ENCODE results near the gene NPAS2. TPM values are rescaled to one million over a fixed set of nuclear protein-coding genes. Genes with fewer than 3 reads are reported as not detected.

Gene NPAS2
- total RNA-seq, 1 experiment from 2014 or later, result 20.4 TPM

DNA sequence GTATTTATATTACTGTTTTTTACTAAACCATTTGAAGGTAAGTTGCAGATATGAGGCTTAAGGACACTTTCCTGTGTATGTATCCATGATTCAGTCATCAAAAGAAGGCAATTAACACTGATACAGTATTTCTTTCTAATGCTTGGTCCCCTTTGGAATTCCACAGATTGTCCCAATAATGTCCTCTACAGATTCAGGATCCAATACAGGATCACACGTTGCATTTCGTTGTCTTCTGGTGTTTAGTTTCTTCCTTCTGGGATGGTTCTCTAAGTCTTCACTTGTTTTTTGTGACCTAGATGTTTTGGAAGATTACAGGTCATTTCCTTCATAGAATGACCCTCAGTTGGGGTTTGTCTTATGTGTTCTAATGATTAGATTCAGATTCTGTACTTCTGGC lies 40.0 kb downstream of the NPAS2 start:
- Histone ChIP-seq H2AFZ (ENCODE audit: low read depth, low read length, poor library complexity, severe bottlenecking) (no peak overlapping the region), H3K36me3 (ENCODE audit: control insufficient read depth in 1 of 2, insufficient read depth in 2 of 2, low read length in 2 of 2) (no peaks in the 10 kb centered on the region), H3K27ac (ENCODE audit: low read depth, low read length) (no peak overlapping the region), H3K4me1 (ENCODE audit: control insufficient read depth in 1 of 2, insufficient read depth in 2 of 2, low read length in 2 of 2) (peaks cover 0 to 14% of the 10 kb centered on the region in 2 experiments; a peak in 2 of 4 replicates), H3K9ac (ENCODE audit: low read length) (no peak overlapping the region), H3K9me2 (ENCODE audit: insufficient read depth) (no peaks in the 10 kb centered on the region), H3K9me3 (ENCODE audit: control insufficient read depth in 1 of 2, insufficient read depth in 1 of 2, low read depth in 1 of 2, low read length in 2 of 2) (no peaks in the 10 kb centered on the region), H3K4me2 (ENCODE audit: low read length) (no peak overlapping the region), H3K4me3 (replicated peaks in 1 of 2; ENCODE audit: low read depth in 1 of 2, low read length in 2 of 2) (no peak overlapping the region), H3K27me3 (ENCODE audit: insufficient read depth, low read length) (no peaks in the 10 kb centered on the region), H4K20me1 (ENCODE audit: insufficient read depth) (no peaks in the 10 kb centered on the region), H3K79me2 (ENCODE audit: insufficient read depth, low read length) (no peaks in the 10 kb centered on the region; the same call in 1 of the 2 replicates)
- ATAC-seq, result no peak
- ChIA-PET RAD21 (ENCODE audit: low non-redundant PET in 1 of 2, low total read pairs in 2 of 2, uncharacterized antibody in 2 of 2, unreplicated experiment in 2 of 2) (no interaction called here), CTCF (no interaction called here), POLR2A (no interaction called here)
- DNase-seq (ENCODE audit: low read depth, low spot score), result no peak
- TF ChIP-seq ZFX (IDR thresholded peaks at IDR 0.05) (no peak), CEBPB (IDR thresholded peaks at IDR 0.05; ENCODE audit: low read depth) (no peak), RAD21 (IDR thresholded peaks at IDR 0.05; ENCODE audit: low read depth) (no peak), SRF (IDR thresholded peaks at IDR 0.05; ENCODE audit: low read depth) (no peak), EZH2phosphoT487 (IDR thresholded peaks at IDR 0.05; ENCODE audit: borderline replicate concordance) (no peak), ZNF274 (IDR thresholded peaks at IDR 0.05; ENCODE audit: low read depth, low read length) (no peak), JUND (IDR thresholded peaks at IDR 0.05) (no peak), POLR2A (IDR thresholded peaks at IDR 0.05; ENCODE audit: borderline replicate concordance, extremely low read depth, insufficient read depth, insufficient read length) (no peak)
- intact Hi-C loops (cut with micrococcal nuclease), result no loop called here
- no TSS peak for BruUV-seq (replicated peaks)

DNA sequence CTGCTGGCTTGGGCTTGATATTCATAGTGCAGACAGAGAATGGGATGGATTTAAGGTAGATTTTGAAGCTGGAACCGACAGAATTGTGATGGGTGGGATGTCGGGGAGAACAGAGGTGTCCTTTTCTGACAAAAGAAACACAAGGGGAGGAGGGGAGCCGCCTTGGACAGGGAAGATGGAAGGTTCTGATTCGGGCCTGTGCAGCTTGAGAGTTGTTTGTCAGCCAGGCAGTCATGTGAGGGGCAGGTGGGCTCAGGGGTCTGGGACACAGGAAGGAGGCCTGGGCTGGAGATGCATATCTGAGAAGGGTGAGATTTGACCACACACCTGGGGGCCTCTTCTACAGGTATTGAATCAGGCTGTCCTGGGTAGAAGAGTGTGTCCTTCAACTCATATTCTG lies 41.4 kb downstream of the NPAS2 start:
- no peak overlapping the region for H2AFZ ChIP-seq (ENCODE audit: low read depth, low read length, poor library complexity, severe bottlenecking)
- ChIA-PET CTCF (no interaction called here), RAD21 (ENCODE audit: low non-redundant PET in 1 of 2, low total read pairs in 2 of 2, uncharacterized antibody in 2 of 2, unreplicated experiment in 2 of 2) (no interaction called here), POLR2A (no interaction called here)
- no peaks in the 10 kb centered on the region for H3K36me3 ChIP-seq (ENCODE audit: control insufficient read depth in 1 of 2, insufficient read depth in 2 of 2, low read length in 2 of 2)
- H3K4me2 ChIP-seq (ENCODE audit: low read length), result no peak overlapping the region
- no peak overlapping the region for H3K9ac ChIP-seq (ENCODE audit: low read length)
- DNase-seq (ENCODE audit: low read depth, low spot score) (no peak), ATAC-seq (no peak)
- H3K4me3 ChIP-seq (replicated peaks in 1 of 2; ENCODE audit: low read depth in 1 of 2, low read length in 2 of 2), result no peak overlapping the region
- BruUV-seq (replicated peaks), result no TSS peak
- no peaks in the 10 kb centered on the region for H4K20me1 ChIP-seq (ENCODE audit: insufficient read depth)
- H3K4me1 ChIP-seq (ENCODE audit: control insufficient read depth in 1 of 2, insufficient read depth in 2 of 2, low read length in 2 of 2), result peaks cover 0 to 14% of the 10 kb centered on the region in 2 experiments; a peak in 2 of 4 replicates
- no peaks in the 10 kb centered on the region for H3K27me3 ChIP-seq (ENCODE audit: insufficient read depth, low read length)
- no peaks in the 10 kb centered on the region for H3K9me2 ChIP-seq (ENCODE audit: insufficient read depth)
- H3K79me2 ChIP-seq (ENCODE audit: insufficient read depth, low read length), result no peaks in the 10 kb centered on the region; the same call in 1 of the 2 replicates
- H3K27ac ChIP-seq (ENCODE audit: low read depth, low read length), result no peak overlapping the region
- intact Hi-C loops (cut with micrococcal nuclease), result no loop called here
- no peaks in the 10 kb centered on the region for H3K9me3 ChIP-seq (ENCODE audit: control insufficient read depth in 1 of 2, insufficient read depth in 1 of 2, low read depth in 1 of 2, low read length in 2 of 2)
- TF ChIP-seq CEBPB (IDR thresholded peaks at IDR 0.05; ENCODE audit: low read depth) (no peak), ELF1 (IDR thresholded peaks at IDR 0.05; ENCODE audit: borderline replicate concordance, low read depth) (no peak), POLR2A (IDR thresholded peaks at IDR 0.05; ENCODE audit: borderline replicate concordance, extremely low read depth, insufficient read depth, insufficient read length) (no peak), FOSL1 (IDR thresholded peaks at IDR 0.05; ENCODE audit: low read depth) (no peak), EZH2 (IDR thresholded peaks at IDR 0.05) (no peak), SP1 (IDR thresholded peaks at IDR 0.05; ENCODE audit: low read depth) (no peak), CBX3 (IDR thresholded peaks at IDR 0.05; ENCODE audit: low read depth) (no peak), JUND (IDR thresholded peaks at IDR 0.05) (no peak), EGR1 (IDR thresholded peaks at IDR 0.05; ENCODE audit: low read depth) (no peak), TCF7L2 (IDR thresholded peaks at IDR 0.05; ENCODE audit: borderline replicate concordance, extremely low read depth, insufficient read depth, insufficient read length) (no peak), RAD21 (IDR thresholded peaks at IDR 0.05; ENCODE audit: low read depth) (no peak)
- TF ChIP-seq, protein P1, sequence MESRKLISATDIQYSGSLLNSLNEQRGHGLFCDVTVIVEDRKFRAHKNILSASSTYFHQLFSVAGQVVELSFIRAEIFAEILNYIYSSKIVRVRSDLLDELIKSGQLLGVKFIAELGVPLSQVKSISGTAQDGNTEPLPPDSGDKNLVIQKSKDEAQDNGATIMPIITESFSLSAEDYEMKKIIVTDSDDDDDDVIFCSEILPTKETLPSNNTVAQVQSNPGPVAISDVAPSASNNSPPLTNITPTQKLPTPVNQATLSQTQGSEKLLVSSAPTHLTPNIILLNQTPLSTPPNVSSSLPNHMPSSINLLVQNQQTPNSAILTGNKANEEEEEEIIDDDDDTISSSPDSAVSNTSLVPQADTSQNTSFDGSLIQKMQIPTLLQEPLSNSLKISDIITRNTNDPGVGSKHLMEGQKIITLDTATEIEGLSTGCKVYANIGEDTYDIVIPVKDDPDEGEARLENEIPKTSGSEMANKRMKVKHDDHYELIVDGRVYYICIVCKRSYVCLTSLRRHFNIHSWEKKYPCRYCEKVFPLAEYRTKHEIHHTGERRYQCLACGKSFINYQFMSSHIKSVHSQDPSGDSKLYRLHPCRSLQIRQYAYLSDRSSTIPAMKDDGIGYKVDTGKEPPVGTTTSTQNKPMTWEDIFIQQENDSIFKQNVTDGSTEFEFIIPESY (IDR thresholded peaks at IDR 0.05; ENCODE audit: extremely low read depth, insufficient replicate concordance, low read length), result no peak
- TF ChIP-seq, protein P2, sequence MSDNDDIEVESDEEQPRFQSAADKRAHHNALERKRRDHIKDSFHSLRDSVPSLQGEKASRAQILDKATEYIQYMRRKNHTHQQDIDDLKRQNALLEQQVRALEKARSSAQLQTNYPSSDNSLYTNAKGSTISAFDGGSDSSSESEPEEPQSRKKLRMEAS (IDR thresholded peaks at IDR 0.05), result no peak
- TF ChIP-seq, protein P3, sequence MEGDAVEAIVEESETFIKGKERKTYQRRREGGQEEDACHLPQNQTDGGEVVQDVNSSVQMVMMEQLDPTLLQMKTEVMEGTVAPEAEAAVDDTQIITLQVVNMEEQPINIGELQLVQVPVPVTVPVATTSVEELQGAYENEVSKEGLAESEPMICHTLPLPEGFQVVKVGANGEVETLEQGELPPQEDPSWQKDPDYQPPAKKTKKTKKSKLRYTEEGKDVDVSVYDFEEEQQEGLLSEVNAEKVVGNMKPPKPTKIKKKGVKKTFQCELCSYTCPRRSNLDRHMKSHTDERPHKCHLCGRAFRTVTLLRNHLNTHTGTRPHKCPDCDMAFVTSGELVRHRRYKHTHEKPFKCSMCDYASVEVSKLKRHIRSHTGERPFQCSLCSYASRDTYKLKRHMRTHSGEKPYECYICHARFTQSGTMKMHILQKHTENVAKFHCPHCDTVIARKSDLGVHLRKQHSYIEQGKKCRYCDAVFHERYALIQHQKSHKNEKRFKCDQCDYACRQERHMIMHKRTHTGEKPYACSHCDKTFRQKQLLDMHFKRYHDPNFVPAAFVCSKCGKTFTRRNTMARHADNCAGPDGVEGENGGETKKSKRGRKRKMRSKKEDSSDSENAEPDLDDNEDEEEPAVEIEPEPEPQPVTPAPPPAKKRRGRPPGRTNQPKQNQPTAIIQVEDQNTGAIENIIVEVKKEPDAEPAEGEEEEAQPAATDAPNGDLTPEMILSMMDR (IDR thresholded peaks at IDR 0.05 in 2 of 3, conservative IDR thresholded peaks at IDR 0.05 in 1 of 3; ENCODE audit: borderline replicate concordance in 1 of 3, insufficient read depth in 1 of 3, low read depth in 2 of 3, low read length in 2 of 3), result no peak

Data from HCT116 (cell line).